Neural crest cell (in vitro differentiated cells): ENCODE measurements around the gene ADAMTSL5. TPM values are rescaled to one million over a fixed set of nuclear protein-coding genes. Genes with fewer than 3 reads are reported as not detected.
A peak's percentile ranks its signal among the peaks of the same experiment; 100 is the strongest.

Experiments
- DNase-seq: peaks from one replicate; pipeline ENCODE4 v3.0.0; 2021; ENCODE audit warnings: low read depth, mixed read lengths, low spot score
- H3K27ac Mint-ChIP-seq: one replicate; pipeline ENCODE4 v1.8.0; 2021; ENCODE audit warnings: mild to moderate bottlenecking, mixed read lengths; ENCODE audit not compliant: unreplicated experiment
- H3K27me3 Mint-ChIP-seq: 2 replicates; pipeline ENCODE4 v1.8.0; 2021; ENCODE audit warnings: low read depth, mild to moderate bottlenecking, mixed read lengths
- H3K36me3 Mint-ChIP-seq: 2 replicates; pipeline ENCODE4 v1.8.0; 2021; ENCODE audit warnings: low read depth, mild to moderate bottlenecking, mixed read lengths
- H3K4me1 Mint-ChIP-seq: 2 replicates; pipeline ENCODE4 v1.8.0; 2021; ENCODE audit warnings: mixed read lengths
- H3K4me3 Mint-ChIP-seq: one replicate; pipeline ENCODE4 v1.8.0; 2021; ENCODE audit warnings: mild to moderate bottlenecking, mixed read lengths
- H3K9me3 Mint-ChIP-seq: 2 replicates; pipeline ENCODE4 v1.8.0; 2021; ENCODE audit warnings: mixed read lengths
- CTCF ChIP-seq: fragments of 200-600 bp; sonication (generic); conservative IDR thresholded peaks from 2 replicates; pipeline ENCODE4 v1.5.0; 2021; ENCODE audit warnings: antibody characterized with exemption, mild to moderate bottlenecking
- total RNA-seq: library from RNA; stranded (reverse); gene quantifications from 2 replicates; pipeline ENCODE4 v1.2.1, GENCODE V29; 2021

Gene ADAMTSL5
- total RNA-seq, 1 donor from 2014 or later = not detected

GRCh38 chr19:1466461-1467214 is 46.2 kb downstream of the ADAMTSL5 start:
- H3K27me3 Mint-ChIP-seq = peaks cover 47% of the 10 kb centered on the region
- no peak for TF ChIP-seq CTCF
- no peaks in the 10 kb centered on the region for H3K36me3 Mint-ChIP-seq
- no peaks in the 10 kb centered on the region for H3K9me3 Mint-ChIP-seq
- no peak overlapping the region for H3K4me3 Mint-ChIP-seq
- no peaks in the 10 kb centered on the region for H3K4me1 Mint-ChIP-seq
- H3K27ac Mint-ChIP-seq = no peak overlapping the region
- no peak for DNase-seq

- Mint-ChIP-seq H3K4me3 (no peak overlapping the region), H3K4me1 (no peaks in the 10 kb centered on the region), H3K27me3 (peaks cover 41% of the 10 kb centered on the region), H3K9me3 (no peaks in the 10 kb centered on the region), H3K36me3 (no peaks in the 10 kb centered on the region), H3K27ac (no peak overlapping the region)
- no peak for TF ChIP-seq CTCF
- DNase-seq = no peak
Measured at GRCh38 chr19:1466018-1466460, 46.8 kb downstream of the ADAMTSL5 start.

GRCh38 chr19:1465191-1466016 is 47.4 kb downstream of the ADAMTSL5 start:
- no peak for DNase-seq
- peak; percentile 60 for TF ChIP-seq CTCF
- H3K27me3 Mint-ChIP-seq = peaks cover 34% of the 10 kb centered on the region
- no peak overlapping the region for H3K27ac Mint-ChIP-seq
- H3K9me3 Mint-ChIP-seq = no peaks in the 10 kb centered on the region
- H3K4me3 Mint-ChIP-seq = no peak overlapping the region
- no peaks in the 10 kb centered on the region for H3K4me1 Mint-ChIP-seq
- no peaks in the 10 kb centered on the region for H3K36me3 Mint-ChIP-seq

- DNase-seq = no peak
- TF ChIP-seq CTCF = no peak
- Mint-ChIP-seq H3K27me3 (peaks cover 26% of the 10 kb centered on the region), H3K36me3 (no peaks in the 10 kb centered on the region), H3K4me1 (no peaks in the 10 kb centered on the region), H3K4me3 (no peak overlapping the region), H3K9me3 (no peaks in the 10 kb centered on the region), H3K27ac (no peak overlapping the region)
Measured at GRCh38 chr19:1461862-1462261, 51.0 kb downstream of the ADAMTSL5 start.

GRCh38 chr19:1460033-1460995 is 52.5 kb downstream of the ADAMTSL5 start:
- Mint-ChIP-seq H3K36me3 (peaks cover 3% of the 10 kb centered on the region), H3K27me3 (peaks cover 22% of the 10 kb centered on the region), H3K27ac (no peak overlapping the region), H3K4me1 (no peaks in the 10 kb centered on the region), H3K4me3 (no peak overlapping the region), H3K9me3 (no peaks in the 10 kb centered on the region)
- DNase-seq = no peak
- TF ChIP-seq CTCF = no peak
